ENCODE results near the gene PTGR3.

The PTGR3 gene

DNA sequence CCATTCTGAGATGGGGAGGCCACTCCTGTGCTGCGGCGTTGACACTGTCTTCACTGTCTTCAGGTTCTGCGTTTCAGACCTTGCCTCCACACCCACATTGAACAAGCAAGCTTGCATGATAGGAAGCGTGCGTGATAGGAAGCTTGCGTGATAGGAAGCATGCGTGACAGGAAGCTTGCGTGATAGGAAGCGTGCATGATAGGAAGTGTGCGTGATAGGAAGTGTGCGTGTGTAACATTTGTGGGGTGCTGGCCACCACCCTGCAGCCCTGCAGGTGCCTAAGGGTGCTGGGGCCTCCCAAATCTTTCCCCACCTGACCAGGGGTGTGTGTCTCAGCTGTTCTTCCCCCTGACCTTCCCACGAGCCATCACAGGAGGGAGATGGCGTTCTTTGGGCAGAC is 27.0 kb upstream of the PTGR3 start:
- no peak for DNase-seq (ENCODE audit: low spot score)

DNA sequence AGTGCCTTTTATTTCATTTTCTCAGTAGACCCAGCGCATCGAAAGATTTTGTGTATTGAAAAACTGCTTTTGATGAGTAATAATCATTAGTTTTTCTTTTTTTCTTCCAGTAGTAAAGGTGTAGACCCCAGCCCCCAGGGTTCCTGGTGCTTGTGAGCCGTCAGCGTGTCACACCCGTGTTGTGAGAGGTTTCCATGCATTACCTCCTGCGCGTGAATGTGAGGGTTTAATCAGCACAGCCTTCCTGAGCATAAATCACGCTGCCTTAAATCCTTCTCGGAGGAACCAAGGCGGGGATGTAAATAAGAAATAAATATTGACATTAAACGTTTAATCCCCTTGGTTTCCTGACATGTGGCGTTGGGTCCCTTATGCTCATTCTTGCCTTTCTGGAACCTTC is 26.0 kb upstream of the PTGR3 start:
- DNase-seq (ENCODE audit: low spot score): no peak

DNA sequence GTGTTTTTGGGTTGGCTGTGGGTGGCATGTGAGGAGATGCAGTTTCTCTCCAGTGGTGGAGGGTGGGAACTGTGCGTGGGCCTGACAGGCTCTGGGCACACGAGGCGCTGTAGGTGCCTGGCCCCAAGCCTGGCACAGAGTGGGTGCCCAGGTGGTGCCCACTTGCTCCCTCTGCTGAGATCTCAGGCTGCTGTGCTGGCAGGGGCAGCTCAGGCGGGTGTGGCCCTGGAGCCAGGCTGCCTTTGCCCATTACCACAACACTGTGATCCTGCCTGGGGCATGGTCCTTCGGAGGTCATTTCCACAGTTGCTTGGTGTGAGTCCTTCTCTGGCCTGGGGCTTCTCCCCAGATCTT is 22.1 kb upstream of the PTGR3 start:
- no peak for DNase-seq (ENCODE audit: low spot score)

DNA sequence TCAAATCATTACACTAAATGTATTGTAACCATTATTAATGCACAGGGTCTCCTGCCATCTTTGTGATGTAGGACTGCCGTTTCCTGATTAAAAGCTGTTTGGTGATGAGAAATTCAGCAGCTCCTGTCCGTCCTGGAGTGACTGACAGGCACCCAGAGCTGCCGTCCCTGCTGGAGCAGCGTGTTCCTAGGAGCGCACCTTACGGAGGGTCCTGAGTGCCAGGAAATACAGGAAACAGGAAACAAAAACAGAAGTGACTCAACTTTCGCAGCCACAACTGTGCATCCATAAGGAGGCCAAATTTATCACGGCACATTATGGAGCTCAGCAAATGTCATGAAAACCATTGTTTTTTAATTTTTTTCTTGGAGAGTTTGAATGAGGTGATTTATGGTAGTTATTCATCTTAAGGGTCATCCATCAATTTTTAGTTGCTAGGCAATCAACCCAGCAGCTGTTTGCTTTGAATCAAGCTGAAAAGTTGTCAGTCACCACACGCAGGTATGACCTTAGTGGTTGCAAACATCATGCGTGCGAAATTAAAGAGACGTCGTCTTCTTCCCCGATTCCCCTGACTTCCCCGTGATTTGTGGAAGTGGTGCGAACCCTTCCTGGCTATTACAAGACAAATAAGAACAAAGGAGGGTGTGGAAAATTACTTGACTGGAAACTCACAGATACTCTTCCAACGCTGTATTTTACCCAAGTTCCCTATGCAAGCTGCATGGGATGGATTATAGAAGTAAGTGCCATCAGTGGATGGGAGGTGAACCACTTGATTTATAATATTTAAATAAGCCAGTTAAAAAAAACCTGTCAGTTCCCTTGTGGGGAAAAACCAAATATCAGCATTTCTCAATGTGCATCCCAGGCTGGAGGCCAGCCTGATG is 21.5 kb upstream of the PTGR3 start:
- DNase-seq (ENCODE audit: low spot score): no peak

DNA sequence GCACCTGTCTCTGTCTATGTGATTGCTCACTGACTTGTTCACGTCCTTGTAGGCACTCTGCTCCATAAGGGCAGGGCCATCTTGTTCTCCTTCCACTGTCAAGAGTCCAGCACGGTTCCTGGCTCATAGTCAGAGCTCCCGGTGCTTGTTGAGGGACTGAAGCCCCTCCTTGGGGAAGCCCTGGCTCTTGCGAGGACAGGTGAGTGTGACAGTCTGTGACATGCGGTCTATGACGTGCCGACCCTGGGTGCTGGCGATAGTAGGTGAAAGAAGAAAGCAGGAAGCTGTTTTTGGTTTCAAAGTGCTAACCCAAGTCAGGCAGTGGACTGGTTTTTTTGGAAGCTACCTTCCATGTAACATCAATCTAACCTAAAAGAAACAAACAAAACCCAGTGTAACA is 20.5 kb upstream of the PTGR3 start:
- no peak for DNase-seq (ENCODE audit: low spot score)

DNA sequence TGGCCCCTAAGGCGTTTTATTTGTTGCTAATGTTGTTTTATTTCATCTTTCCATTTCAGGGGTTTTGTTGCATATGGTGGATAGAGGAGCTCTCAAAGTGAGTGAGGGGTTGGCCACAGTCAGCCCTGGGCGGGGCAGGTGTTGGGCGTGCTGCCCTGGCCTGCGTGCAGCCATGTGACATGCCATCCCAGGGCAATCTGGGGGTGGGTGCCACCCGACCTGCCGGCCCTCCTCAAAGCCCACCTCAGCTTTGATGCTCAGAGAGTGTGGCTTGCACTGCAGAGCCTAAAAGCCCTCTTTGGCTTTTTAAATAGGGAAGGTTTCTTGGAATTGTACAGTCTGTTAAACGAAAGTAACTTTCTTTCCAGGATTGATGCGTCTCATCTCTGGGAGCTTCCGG is 20.0 kb upstream of the PTGR3 start:
- no peak for DNase-seq (ENCODE audit: low spot score)

DNA sequence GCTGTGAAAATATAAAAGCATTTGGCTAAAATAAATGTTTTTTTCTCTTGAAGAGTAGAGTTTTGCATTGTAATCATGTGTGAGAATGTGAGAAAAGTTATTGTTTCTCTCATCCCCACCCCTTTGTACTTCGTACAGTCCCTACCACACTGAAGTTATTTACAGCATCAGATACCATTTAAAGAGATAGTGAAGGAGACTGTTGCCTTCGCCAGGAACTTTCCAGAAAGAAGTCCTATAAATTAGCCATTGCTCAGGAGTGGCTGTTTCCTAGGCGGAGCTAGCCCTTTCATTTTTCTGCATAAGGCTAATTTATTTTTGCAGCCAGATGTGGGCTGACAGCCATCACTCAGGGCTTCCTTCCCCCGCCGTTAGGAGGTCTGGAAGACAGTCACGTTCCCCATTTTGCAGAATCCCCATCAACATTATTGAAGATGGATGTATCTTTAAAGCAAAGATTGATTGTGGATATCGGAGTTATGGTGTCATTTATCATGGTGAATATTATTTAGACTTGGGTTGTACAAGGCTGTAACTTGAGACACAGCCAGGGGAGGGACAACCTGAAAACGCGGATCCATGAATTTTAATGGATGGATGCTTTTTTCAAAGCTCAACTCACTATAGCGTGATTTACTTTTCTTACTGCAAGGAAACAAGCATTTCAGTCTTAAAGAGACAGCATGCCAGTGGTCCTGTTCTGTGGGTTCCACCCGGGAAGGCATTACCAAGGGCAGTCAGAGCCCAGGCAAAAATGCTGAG is 18.8 kb upstream of the PTGR3 start:
- no peak for DNase-seq (ENCODE audit: low spot score)

DNA sequence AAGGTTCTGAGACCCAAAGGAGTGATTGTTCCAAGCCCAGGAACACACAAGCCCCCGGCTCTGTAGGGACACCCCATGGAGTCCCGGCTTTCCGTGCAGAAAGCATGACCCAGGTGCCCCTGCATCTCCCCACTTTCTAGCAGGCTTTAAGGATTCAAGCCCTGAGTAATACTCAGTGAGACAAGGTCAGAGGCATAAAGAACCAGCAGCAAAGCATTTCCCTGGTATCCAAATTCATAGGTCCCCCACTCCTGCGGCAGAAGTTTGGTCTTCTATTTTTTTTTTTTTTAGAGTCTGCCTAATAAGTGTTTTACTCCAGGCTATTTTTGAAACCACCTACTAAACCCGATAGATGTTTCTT is 18.0 kb upstream of the PTGR3 start:
- no peak for DNase-seq (ENCODE audit: low spot score)

DNA sequence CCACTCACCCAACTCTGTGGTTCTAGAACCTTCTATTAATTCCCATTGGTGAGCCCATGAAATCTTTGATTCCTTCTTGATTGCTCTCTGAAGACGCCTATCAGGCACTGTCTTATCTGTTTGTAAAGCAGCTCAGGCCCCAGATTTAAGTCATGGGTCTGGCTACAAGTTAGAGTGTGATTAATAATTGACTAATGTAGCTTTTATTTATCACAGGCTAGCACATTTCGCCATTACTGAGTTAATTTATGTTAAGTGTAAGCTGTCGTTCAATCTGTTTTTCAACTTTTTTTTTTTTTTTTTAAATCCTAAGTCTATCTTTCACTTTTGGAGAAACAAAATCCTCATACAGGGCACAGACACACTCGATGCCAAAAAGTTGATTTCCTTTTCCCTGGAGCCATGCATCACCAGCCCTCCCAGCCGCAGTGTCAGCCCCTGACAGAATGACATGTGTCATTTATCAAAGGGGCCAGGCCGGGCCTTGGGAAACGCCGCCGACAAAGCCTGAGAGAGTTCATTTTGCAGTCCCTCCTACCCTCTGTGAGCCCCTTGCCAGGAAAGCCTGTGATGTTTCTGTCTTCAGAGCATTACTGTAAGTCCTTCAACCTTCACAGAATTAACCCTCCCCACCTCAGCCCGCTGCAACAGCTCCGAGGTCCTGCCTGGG is 17.5 kb upstream of the PTGR3 start:
- no peak for DNase-seq (ENCODE audit: low spot score)

DNA sequence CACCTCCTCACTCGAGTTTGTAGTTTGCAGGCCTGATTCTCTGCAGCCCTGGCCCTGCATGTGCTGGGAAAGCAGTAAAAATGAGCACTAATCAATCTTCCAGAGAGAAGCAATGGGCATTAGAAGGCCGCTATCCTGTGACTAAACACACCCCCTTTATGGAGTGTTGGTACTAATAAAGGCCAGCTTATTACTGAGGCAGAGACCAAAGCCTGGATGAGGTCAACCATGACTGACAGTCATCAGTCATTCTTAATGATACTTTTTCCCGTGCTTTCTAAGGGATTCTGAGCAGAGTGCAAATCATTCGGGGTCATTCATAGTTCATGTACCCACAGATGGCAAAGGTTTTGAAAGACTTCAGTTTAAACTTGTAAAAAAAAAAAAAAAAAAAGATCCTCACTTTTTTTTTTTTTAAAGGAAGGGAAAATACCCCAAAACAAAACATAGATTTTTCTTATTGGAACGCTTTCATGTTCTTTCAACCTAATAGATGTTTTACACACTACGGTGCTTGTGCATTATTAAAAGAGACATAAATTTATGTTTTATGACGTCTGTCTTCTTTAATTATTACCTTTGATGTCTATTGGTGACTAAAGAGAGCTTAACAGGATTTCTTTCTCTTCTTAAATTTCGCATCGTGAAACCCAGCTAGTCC is 14.9 kb upstream of the PTGR3 start:
- no peak for DNase-seq (ENCODE audit: low spot score)

DNA sequence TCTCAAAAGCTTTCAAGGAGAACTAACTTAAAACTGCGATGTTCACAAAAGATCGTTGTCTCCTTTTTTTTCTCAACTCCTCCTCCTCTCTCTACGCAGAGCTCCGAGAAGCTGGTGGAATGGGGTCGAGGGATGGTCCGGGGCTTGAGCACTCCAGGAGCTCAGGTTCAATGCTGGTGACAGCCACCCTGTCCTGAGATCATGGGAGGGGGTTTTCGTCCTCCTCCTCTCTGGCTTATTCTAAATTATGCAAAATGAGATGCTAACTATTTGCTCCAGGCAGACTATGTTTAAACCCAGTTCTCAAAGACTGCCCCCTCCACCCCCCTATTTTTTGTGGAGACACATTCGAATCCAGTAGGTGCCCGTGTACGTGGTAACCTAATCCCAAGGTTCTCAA is 13.5 kb upstream of the PTGR3 start:
- no peak for DNase-seq (ENCODE audit: low spot score)

DNA sequence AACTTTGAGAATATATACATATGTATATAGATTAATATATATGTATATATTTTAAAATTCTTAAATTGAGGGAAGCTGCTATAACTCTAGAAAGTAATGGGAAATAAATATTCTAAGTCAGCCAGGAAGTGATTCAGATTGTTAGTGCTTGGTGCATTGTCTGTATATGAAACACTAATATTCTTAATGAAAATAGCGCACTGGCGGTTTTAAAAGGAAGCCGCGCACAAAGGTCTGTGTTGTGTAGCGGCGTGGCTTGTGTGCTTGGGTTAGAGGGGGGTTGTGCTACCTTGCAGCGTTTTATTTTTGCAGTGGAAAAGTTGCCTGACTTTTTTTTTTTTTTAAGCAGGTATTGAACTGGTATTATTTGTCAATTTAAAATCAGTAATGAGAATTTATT is 13.0 kb upstream of the PTGR3 start:
- DNase-seq (ENCODE audit: low spot score): no peak

DNA sequence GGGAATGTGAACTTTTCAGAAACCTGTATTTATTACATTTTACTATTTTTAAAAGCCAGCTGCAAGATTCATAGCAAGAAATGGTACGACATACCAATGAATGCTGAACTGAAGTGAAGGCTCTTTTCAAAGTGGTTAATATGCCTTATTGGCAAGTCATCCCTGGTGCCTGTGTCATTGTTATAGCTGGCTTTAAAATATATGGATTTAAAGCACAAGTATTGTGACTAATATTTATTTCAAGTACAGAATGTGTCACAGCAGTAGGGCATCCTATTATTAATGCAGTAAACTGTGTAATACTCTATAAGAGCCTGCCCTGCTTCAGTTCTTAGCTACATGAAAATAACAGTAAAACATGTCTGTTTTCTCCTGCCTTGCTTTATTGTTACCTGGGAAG is 12.5 kb upstream of the PTGR3 start:
- DNase-seq (ENCODE audit: low spot score): no peak

DNA sequence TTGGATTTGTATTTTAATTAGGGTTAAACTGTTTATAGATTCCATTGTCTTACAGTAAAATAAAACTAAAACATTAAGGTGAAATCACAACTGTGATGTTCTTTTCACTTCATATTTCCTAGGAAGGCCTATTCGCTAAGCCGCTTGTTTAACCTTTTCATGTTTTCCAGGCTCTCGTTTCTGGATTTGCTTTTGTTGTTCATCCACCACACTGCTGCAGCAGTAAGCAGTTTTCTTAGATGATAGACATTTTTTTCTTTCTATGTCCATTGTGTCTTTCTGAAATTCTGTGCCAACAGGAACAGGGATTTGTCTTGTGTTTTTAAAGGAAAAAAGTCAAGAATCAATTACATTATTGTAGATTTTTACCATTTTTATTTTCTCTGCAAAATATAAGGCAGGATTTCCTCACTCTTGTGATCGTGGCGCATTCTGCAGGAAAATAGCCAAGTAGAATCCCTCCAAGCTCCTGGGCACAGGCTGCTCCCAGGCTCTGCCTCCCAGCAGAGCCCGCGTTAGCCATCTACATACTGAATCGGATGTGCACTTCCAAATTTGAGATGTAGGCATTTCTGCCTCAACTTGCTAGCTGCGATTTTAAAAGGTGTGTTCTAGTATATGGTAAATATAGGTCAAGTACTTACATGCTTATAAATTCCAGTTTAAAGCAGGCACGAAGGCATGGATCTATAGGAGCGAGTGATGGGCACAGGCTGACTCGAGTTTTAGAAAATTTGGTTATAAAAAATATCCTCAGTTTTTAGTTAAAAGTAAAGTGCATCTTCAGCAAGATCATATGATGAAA is 11.8 kb upstream of the PTGR3 start:
- no peak for DNase-seq (ENCODE audit: low spot score)

DNA sequence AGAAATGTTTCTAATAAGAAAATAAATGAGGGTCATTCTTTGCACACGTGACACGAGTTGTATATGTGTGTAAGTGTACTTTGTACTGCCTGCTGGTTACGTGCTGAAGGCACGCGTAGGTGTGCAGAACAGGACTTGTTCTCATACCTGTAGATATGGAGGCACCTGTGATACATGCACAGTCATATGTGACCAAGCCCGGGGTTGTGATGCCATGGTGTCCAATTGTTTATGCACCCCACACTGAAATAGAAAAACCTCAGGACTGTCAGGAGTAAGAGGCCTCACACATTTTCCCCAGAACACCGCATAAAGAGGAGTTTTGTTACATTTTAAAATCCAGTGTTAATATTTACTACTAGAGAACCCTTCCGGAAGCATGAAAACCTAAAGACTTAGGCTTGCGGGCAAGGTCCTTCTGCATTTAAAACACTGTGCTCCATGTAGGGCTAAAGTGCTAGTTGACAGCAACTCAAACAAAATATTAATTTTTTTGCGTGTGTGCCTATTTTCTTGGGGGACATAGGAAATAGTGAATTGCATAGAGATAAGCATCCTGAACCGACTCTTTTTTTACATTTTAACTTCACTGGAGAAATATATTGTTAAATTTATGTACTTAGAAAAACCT is 10.9 kb upstream of the PTGR3 start:
- DNase-seq (ENCODE audit: low spot score): no peak

DNA sequence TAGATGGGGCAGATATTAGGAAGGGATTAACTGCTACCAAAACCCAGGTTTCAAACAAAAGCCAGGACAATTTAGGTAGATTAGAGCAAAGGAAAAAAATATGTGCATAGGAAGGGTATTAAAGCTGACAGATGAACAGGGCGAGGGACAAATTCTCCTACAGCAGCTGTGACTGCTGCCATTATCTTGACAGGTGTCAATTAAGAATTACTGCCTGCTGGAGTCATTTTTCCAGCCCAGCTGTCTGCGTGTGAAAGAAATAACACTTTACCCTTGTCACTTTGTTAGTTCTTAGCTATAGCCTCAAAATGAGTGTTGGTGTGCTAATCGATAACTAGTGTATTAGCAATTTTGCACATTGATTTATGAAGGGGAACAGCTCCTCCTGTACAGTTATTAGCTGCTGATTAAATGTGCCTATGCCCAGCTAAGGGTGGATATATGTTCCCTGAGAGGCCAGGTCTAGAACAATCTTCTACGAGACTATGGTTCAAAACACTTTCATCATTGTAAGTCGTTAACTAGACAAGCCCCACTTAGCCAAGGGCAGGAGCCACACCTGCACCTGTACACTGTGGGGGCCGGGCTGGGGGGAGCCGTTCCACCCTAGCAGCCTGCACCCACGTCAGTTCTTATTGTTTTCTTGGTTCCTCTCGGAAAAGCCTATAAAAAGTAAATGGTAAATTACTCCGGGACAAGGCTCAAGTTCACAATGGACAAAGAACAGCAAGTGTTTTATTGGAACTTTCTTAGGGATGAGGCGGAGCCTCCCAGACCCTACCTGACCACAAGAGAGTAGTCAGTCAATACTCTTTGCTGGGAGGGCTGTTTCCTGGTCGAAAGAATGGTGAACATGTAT is 9.4 kb upstream of the PTGR3 start:
- DNase-seq (ENCODE audit: low spot score): no peak

DNA sequence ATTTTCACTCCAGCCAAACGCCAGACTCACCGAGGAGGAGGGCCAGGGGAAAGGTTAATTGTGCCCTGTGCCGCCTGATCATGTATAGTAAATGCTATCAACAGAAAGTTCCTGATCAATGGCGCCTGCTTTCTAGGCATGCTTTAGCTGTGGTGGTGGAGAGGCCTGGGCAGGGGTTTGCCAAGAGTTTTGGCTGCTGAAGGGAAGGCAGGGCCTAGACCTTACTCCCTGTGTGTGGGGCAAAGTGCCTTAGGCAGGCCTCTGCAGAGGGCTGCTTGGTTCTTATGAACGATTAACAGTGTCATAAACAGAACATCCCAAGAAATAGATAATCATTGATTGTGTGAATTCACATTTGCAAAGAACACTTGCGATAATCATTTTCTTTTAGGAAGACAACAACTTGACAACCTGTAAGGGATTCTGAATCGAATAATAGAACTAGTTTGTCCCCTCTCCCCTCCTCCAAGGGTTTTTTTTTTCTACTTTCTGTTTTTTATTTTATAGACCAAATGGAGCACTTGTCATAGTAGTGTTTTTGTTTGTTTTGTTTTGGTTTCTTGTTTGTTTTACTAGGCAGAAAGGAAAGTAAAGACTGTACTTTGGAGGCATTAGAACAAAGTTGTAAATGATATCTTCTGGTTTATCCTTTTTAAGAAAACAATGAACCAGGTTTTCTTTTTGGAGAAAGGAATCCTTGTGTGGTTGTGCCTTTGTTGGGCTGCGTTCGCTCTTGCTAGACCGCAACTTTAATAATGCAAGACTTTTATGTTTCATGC is 8.2 kb upstream of the PTGR3 start:
- no peak for DNase-seq (ENCODE audit: low spot score)

DNA sequence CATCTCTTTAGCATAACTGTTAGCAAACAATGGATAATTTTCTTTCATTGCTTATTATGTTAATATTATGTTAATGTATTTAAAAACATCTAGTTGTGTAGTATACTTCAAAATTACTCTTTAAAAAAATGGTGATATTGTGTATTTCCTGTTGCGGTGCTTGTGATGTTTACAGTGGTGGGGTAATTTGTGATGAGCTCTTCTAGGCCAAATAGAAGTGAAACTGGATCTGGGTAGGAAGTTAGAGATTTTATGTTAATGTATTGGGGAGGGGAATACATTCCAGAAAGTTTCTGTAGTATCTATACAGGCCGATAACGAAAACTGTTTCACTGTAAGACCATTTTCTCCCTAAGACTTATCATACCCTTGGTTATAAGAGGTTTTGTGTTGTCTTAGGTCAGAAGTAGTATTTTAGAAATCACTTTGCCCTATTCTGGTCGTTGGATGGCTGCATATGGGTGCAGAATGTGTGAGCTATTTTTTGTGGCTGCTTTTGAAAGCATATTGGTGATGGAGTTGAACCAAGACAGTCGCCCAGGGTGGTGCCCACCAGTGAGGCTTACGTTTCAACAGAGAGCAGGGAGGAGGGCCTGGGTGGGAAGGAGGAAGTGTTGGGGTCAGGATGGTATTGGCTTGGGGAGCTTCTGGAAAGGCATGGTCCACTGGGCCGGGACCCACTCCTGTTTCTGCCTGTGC is 7.4 kb upstream of the PTGR3 start:
- no peak for DNase-seq (ENCODE audit: low spot score)

DNA sequence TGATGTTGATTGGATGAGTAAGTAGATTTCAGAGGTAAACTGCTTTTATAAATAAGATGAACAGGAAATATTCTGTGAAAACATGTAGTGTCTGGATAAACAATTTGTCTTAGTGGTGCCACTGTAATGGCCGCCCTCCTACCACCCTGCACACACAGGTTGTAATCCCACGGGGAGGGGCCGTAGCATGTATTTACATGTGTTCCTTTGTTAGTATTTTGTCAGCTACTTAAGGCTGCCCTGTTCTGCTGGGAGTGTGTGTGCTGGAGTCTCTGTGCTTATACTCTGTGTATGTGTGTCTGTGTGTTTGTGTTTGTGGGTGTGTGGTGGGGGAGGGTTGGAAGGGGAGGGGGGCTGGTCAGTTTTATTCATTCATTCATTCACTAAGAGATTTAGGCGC is 6.7 kb upstream of the PTGR3 start:
- no peak for DNase-seq (ENCODE audit: low spot score)
